DOHH2 (cell line): ENCODE results near the gene SYK.

Experiments
- CTCF ChIP-seq: fragments of 200-600 bp; sonication (generic); IDR thresholded peaks from one replicate; pipeline ENCODE4 v1.5.1; 2014; ENCODE audit warnings: antibody characterized with exemption, mild to moderate bottlenecking, low read depth, low read length; ENCODE audit not compliant: poor library complexity, severe bottlenecking
- EZH2phosphoT487 ChIP-seq: fragments of 200-600 bp; sonication (generic); IDR thresholded peaks from 2 replicates; pipeline ENCODE4 v1.6.1; 2017; ENCODE audit warnings: borderline replicate concordance, mild to moderate bottlenecking, antibody characterized with exemption, low read length, moderate library complexity, mixed read lengths

DNA sequence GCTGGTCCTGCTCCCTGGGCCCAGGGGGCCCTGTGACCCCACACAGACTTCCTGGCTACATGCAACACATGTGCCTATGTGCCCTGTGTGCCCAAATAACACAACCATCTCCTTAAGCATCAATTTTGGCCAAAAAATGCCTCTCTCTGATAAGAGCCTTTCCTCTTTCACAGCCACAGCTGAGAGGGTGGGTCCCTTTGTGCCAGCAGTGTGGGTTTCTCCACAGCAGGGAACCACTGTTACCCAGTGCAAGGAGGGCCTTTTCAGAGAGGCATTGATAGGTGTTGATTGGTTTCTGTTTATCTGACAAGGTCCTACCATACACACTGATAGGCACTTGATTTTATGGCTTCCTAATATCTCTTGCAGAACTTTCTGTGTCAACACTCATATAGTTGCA is 42.7 kb downstream of the SYK start:
- TF ChIP-seq CTCF (no peak), EZH2phosphoT487 (no peak)
